GM12875 (cell line): ENCODE measurements around the gene SLC9A5.
A peak's percentile ranks its signal among the peaks of the same experiment; 100 is the strongest.

Experiments used
- H3K4me3 ChIP-seq: one replicate; pipeline ENCODE4 v1.5.1; 2011; ENCODE audit warnings: low read depth, low read length, control low read depth
- TF ChIP-seq, protein P1 (sequence below): IDR thresholded peaks from 2 replicates; pipeline ENCODE4 v1.5.1; 2011; ENCODE audit warnings: low read depth, mild to moderate bottlenecking, control low read depth, inconsistent platforms, low read length, moderate library complexity, borderline replicate concordance; ENCODE audit not compliant: insufficient read depth

SLC9A5 gene

DNA sequence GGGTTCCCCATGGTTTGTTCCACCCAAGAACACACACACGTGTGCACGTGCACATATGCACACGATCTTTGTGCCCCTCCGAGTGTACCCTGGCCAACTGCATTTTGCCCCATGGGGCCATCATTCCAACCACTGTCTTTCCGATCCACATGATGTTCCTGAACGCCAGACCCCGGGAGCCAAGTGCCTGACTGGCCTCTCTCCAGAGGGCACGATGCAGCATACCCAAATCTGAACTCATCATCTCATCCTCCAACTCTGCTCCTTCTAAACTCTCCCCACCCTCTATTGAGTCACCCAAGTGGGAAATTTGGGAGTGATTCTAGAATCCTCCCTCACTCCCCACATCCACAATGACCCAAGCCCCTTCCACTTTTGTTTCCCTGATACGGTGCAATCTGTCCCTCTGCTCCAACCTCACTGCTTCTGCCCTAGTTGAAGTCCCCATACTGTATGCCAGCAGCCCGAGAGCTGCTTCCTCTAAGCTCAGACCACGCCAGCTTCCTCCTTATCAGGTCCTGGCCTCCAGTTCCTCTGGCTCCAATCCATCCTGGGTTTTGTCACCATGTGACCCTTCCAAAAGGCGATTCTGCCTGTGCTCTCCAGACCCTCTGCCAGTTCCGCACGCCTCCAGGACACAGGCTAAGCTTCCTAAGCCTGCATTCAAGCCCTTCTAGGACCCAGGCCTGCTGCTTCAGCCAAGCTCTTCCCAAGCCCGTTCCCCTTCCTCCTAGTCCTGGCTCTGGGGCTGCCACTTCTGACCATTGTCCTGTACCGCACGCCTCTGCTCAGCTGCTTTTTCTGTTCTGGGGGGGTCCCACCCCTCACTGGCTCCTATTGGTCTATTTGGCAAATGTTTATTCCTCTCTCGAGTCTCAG is 31.9 kb upstream of the SLC9A5 start:
- no peak overlapping the region for H3K4me3 ChIP-seq
- TF ChIP-seq, protein P1, sequence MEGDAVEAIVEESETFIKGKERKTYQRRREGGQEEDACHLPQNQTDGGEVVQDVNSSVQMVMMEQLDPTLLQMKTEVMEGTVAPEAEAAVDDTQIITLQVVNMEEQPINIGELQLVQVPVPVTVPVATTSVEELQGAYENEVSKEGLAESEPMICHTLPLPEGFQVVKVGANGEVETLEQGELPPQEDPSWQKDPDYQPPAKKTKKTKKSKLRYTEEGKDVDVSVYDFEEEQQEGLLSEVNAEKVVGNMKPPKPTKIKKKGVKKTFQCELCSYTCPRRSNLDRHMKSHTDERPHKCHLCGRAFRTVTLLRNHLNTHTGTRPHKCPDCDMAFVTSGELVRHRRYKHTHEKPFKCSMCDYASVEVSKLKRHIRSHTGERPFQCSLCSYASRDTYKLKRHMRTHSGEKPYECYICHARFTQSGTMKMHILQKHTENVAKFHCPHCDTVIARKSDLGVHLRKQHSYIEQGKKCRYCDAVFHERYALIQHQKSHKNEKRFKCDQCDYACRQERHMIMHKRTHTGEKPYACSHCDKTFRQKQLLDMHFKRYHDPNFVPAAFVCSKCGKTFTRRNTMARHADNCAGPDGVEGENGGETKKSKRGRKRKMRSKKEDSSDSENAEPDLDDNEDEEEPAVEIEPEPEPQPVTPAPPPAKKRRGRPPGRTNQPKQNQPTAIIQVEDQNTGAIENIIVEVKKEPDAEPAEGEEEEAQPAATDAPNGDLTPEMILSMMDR = no peak

GRCh38 chr16:67223992-67224391 is 24.8 kb upstream of the SLC9A5 start:
- H3K4me3 ChIP-seq = no peak overlapping the region
- TF ChIP-seq, protein P1 = no peak

- TF ChIP-seq, protein P1 = no peak
Observed at GRCh38 chr16:67226295-67226803, 22.4 kb upstream of the SLC9A5 start.

GRCh38 chr16:67226804-67227566 is 21.8 kb upstream of the SLC9A5 start, which contains the start of gene TMEM208:
TMEM208 (plus strand) TSS chr16:67227130; CDS start chr16:67227219, 89 bp downstream.
- peak within 1 kb of the TSS; percentile 86 for H3K4me3 ChIP-seq
- TF ChIP-seq, protein P1 = 0 out of 2 replicates have a peak, but pooled peaks have one; percentile 15

More at GRCh38 chr16:67226295-67226803, 22.4 kb upstream of the SLC9A5 start:
- H3K4me3 ChIP-seq = peak overlapping the region; percentile 86

DNA sequence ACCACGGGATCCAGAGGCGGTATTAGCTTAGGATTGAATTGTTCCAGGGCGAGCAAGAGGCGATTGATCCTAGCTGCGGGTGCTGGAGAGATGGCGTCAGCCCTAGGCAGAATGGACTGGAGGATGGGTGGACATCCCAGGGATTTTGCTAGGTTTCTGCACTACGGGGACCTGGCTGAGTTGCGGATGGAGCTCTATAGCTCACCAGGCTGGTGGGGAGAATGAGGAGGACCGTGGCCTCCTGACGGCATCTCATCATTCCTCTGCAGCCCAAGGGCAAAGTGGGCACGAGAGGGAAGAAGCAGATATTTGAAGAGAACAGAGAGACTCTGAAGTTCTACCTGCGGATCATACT is 21.2 kb upstream of the SLC9A5 start:
- TF ChIP-seq, protein P1 = no peak
- H3K4me3 ChIP-seq = peak overlapping the region; percentile 86

DNA sequence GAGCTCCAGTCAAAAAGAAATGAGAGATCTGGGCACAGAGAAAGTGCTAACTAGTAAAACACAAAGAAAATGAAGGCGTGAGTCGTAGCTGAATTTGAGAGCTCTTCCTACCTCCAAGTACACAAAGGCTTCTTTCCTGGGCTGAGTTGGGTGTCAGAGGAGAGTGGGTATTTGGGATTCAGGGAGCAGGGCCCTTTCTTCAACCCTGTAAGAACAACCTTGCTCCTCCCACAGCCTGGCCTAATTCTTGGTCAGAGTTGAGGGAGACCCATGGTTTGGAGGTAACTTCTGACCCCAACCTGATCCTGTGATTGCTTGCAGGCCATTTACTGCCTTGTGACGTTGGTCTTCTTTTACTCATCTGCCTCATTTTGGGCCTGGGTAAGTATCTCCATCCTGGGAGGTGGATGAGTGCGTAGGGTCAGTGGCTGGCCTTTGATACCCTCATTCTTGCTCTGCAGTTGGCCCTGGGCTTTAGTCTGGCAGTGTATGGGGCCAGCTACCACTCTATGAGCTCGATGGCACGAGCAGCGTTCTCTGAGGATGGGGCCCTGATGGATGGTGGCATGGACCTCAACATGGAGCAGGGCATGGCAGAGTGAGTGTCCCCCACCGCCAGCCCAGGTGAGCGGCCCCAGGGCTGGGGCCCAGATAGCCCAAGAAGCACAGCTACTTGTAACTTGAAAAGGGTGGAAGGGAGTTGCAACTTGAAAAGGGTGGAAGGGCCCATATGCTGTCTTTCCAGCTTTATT is 20.6 kb upstream of the SLC9A5 start:
- TF ChIP-seq, protein P1 = no peak
- peak overlapping the region; percentile 86 for H3K4me3 ChIP-seq
